ENCODE results near the gene DHRS3.

DHRS3 gene

GRCh38 chr1:12625276-12625675, 7.3 kb upstream of the DHRS3 start:
- TF ChIP-seq CTCF (conservative IDR thresholded peaks at IDR 0.05; ENCODE audit: low read depth): no peak
- CTCF ChIA-PET: no interaction called here
- DNase-seq (ENCODE audit: low spot score): no peak
- POLR2A ChIA-PET (ENCODE audit: low non-redundant PET): no interaction called here
- no peak overlapping the region for H3K27ac ChIP-seq

- ChIA-PET POLR2A (ENCODE audit: low non-redundant PET) (no interaction called here), CTCF (interaction anchor here (0.8 kb wide), 1 partner anchor 209 kb away, joined by 4 read pairs; no protein-coding TSS in a partner anchor)
- H3K27ac ChIP-seq: no peak overlapping the region
- DNase-seq (ENCODE audit: low spot score): no peak
- TF ChIP-seq CTCF (conservative IDR thresholded peaks at IDR 0.05; ENCODE audit: low read depth): no peak
Observed at GRCh38 chr1:12622506-12622905, 4.5 kb upstream of the DHRS3 start.

GRCh38 chr1:12621346-12622335, 3.6 kb upstream of the DHRS3 start:
- ChIA-PET CTCF (interaction anchor here (0.6 to 0.8 kb wide), 3 partner anchors 105 to 351 kb away, joined by 3 to 6 read pairs (median 4); no protein-coding TSS in a partner anchor), POLR2A (ENCODE audit: low non-redundant PET) (no interaction called here)
- no peak for DNase-seq (ENCODE audit: low spot score)
- no peak overlapping the region for H3K27ac ChIP-seq
- no peak for TF ChIP-seq CTCF (conservative IDR thresholded peaks at IDR 0.05; ENCODE audit: low read depth)

GRCh38 chr1:12620931-12621330, 2.9 kb upstream of the DHRS3 start:
- POLR2A ChIA-PET (ENCODE audit: low non-redundant PET): no interaction called here
- CTCF ChIA-PET: interaction anchor here (0.6 to 1.1 kb wide), 3 partner anchors 30 to 143 kb away, joined by 3 to 6 read pairs (median 4); no protein-coding TSS in a partner anchor
- TF ChIP-seq CTCF (conservative IDR thresholded peaks at IDR 0.05; ENCODE audit: low read depth): no peak
- no peak overlapping the region for H3K27ac ChIP-seq
- DNase-seq (ENCODE audit: low spot score): no peak

GRCh38 chr1:12620488-12620865, 2.5 kb upstream of the DHRS3 start:
- H3K27ac ChIP-seq: no peak overlapping the region
- DNase-seq (ENCODE audit: low spot score): no peak
- ChIA-PET POLR2A (ENCODE audit: low non-redundant PET) (no interaction called here), CTCF (interaction anchor here (0.6 to 1.1 kb wide), 10 partner anchors 8 to 348 kb away, joined by 3 to 7 read pairs (median 4); no protein-coding TSS in a partner anchor)
- TF ChIP-seq CTCF (conservative IDR thresholded peaks at IDR 0.05; ENCODE audit: low read depth): no peak

GRCh38 chr1:12619792-12620487, 1.9 kb upstream of the DHRS3 start:
- H3K27ac ChIP-seq: peak overlapping the region; percentile 99
- POLR2A ChIA-PET (ENCODE audit: low non-redundant PET): no interaction called here
- TF ChIP-seq CTCF (conservative IDR thresholded peaks at IDR 0.05; ENCODE audit: low read depth): peak; percentile 95
- CTCF ChIA-PET: interaction anchor here (0.6 to 1.1 kb wide), 14 partner anchors 9 to 398 kb away, joined by 3 to 7 read pairs (median 4); no protein-coding TSS in a partner anchor
- DNase-seq (ENCODE audit: low spot score): peak; percentile 82

All from RWPE1 (cell line).